ENCODE results near the gene ELFN2.

Gene ELFN2

GRCh38 chr22:37455896-37456295 is 28.6 kb upstream of the ELFN2 start:
- DNase-seq, result no peak

- DNase-seq, result peak; percentile 73
Measured at GRCh38 chr22:37454857-37455686, 27.8 kb upstream of the ELFN2 start.

- no peak for DNase-seq
Measured at GRCh38 chr22:37453696-37454095, 26.4 kb upstream of the ELFN2 start.

GRCh38 chr22:37451218-37451617 is 23.9 kb upstream of the ELFN2 start:
- no peak for DNase-seq

- DNase-seq, result no peak
Measured at GRCh38 chr22:37449331-37450001, 22.2 kb upstream of the ELFN2 start.

- DNase-seq, result no peak
Measured at GRCh38 chr22:37448516-37449127, 21.3 kb upstream of the ELFN2 start.

GRCh38 chr22:37445501-37445900 is 18.2 kb upstream of the ELFN2 start:
- DNase-seq, result no peak

GRCh38 chr22:37443977-37444376 is 16.7 kb upstream of the ELFN2 start:
- DNase-seq, result no peak

- DNase-seq, result no peak
Measured at GRCh38 chr22:37443086-37443485, 15.8 kb upstream of the ELFN2 start.

- DNase-seq, result peak; percentile 29
Measured at GRCh38 chr22:37442537-37442936, 15.3 kb upstream of the ELFN2 start.

GRCh38 chr22:37442135-37442534 is 14.9 kb upstream of the ELFN2 start:
- DNase-seq, result no peak

- no peak for DNase-seq
Measured at GRCh38 chr22:37440875-37441274, 13.6 kb upstream of the ELFN2 start.

GRCh38 chr22:37439347-37439746 is 12.1 kb upstream of the ELFN2 start:
- DNase-seq, result no peak

GRCh38 chr22:37435970-37436603 is 8.8 kb upstream of the ELFN2 start:
- no peak for DNase-seq

GRCh38 chr22:37433786-37434185 is 6.5 kb upstream of the ELFN2 start:
- no peak for DNase-seq

GRCh38 chr22:37432708-37433054 is 5.4 kb upstream of the ELFN2 start:
- DNase-seq, result no peak

- peak; percentile 99 for DNase-seq
Measured at GRCh38 chr22:37431801-37432707, 4.8 kb upstream of the ELFN2 start.

GRCh38 chr22:37431366-37431765 is 4.1 kb upstream of the ELFN2 start:
- DNase-seq, result no peak

- no peak for DNase-seq
Measured at GRCh38 chr22:37430941-37431340, 3.7 kb upstream of the ELFN2 start.

GRCh38 chr22:37428649-37429586 is 1.6 kb upstream of the ELFN2 start:
- DNase-seq, result peak; percentile 49

Data from fibroblast of skin of scalp (primary cell).